ENCODE data around the gene TAC4.

Gene TAC4

DNA sequence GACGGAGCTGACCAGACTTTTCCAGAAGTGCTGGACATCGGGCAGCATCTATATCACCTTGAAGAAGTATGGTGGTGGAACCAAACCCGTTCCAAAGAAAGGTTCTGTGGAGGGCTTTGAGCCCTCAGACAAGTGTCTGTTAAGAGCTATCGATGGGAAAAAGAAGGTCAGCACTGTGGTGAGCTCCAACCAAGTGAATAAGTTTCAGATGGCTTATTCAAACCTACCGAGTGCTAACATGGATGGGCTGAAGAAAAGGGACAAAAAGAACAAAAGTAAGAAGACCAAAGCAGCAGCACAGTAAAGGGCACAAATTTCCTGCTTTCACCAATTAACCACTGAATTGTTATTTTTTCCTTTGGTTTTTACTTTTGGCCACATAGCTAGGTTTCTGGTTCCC is 52.5 kb downstream of the TAC4 start:
- no peak for DNase-seq

DNA sequence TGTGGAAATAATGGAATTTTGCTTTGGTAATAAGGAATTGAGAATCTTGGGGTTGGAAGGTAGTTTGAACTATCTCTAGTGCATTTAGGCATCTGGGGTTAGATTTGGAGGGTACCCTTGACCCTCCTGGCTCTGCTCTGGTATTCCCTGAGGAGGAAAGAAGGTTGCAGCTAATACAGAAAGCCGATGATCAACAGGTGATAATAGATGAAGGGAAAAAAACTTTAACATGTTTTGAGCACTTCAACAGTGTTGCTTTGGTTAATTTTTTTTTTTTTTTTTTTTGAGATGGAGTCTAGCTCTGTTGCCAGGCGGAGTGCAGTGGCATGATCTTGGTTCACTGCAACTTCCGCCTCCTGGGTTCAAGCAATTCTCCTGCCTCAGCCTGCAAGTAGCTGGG is 54.6 kb downstream of the TAC4 start:
- DNase-seq, result no peak

DNA sequence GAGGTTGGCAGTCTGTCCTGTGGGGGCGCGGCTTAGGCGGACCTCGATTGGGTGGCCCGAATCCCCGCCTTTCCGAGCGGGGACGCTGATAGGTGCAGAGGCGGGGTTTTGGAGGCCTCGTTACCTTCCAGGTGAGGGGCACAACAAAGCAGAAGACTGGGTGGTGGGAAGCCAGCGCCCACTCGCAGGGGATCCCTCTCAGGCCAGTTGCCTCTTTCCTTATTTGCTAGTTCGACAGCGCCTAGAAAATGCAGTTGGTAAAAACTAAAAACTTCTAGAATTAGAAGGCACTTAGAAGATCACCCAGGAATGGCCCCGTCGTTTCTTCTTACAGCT is 58.7 kb downstream of the TAC4 start:
- no peak for DNase-seq

DNA sequence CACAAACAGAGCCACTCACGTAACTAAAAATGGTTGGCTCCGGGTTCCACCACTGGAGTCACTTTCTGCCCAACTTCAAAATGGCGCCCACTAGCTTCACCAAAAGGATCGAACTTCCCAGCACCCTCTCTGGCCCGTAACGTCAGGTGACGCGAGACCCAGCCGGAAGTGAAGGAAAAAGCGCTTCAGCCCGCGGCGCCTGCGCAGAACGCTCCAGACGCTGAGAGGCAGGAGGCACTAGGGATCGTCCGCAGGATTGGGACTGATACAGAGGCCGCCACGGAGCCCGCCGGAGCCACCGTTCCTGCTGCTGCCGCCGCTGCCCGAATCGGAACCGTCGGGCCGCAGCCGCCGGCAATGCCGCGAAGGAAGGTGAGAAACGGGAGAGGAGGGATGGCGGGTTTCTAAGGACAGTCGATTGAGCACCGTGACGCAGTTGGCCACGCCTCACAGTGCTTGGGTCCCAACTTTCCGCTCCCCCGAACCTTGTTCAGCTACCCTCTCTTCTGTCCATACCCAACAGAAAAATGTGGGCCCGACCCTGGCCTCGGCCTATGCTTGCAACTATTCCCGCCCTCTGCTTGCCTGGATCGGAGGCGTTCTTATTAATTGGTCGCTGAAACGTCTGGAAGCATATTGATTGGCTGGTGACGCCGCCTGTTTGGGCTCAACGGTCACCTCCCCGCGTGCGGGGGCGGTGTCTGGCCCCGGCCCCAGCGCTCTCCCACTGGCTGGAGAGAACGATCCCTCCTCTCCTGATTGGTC is 59.2 kb downstream of the TAC4 start, which contains the start of gene KAT7:
KAT7 (plus strand) TSS at position 204 of the 765 bp plus-strand sequence; CDS start at position 358, 154 bp downstream.
- peak; percentile 98 for DNase-seq
